ENCODE data around the gene NAV2. TPM values are rescaled to one million over a fixed set of nuclear protein-coding genes. Genes with fewer than 3 reads are reported as not detected.

The NAV2 gene
- total RNA-seq, 1 experiment from 2014 or later, result 46.3 TPM

- H3K23me2 ChIP-seq (ENCODE audit: insufficient read length, low read depth, low read length, poor library complexity, severe bottlenecking), result no peaks in the 10 kb centered on the region
- H2BK12ac ChIP-seq (ENCODE audit: insufficient read length, low read depth, low read length), result no peak overlapping the region
- H3K79me2 ChIP-seq (ENCODE audit: insufficient read depth, low read length), result no peaks in the 10 kb centered on the region
- H3K23ac ChIP-seq (ENCODE audit: insufficient read length, low read depth, low read length), result no peak overlapping the region
- H3K9ac ChIP-seq (ENCODE audit: extremely low read depth, insufficient read length, low read length), result no peak overlapping the region
- no peak overlapping the region for H3K27ac ChIP-seq (ENCODE audit: insufficient read length, low read depth, low read length)
- DNase-seq, result no peak
- no peaks in the 10 kb centered on the region for H3K9me3 Mint-ChIP-seq
- no peak overlapping the region for H2AFZ ChIP-seq (ENCODE audit: low read length)
- H3K4me3 Mint-ChIP-seq, result no peak overlapping the region
- H3K56ac ChIP-seq (ENCODE audit: insufficient read length, low read depth, low read length), result no peak overlapping the region
- H3K27me3 Mint-ChIP-seq (ENCODE audit: low read depth), result no peaks in the 10 kb centered on the region
- no peak overlapping the region for H2BK15ac ChIP-seq (ENCODE audit: low read depth, low read length)
- no CpG with 5 or more reads among the region's 5 CpGs for WGBS (ENCODE audit: extremely low coverage, insufficient read length, low lambda C conversion rate)
- H3K27ac Mint-ChIP-seq, result no peak overlapping the region
- H3K27me3 ChIP-seq (ENCODE audit: insufficient read depth, low read length), result no peaks in the 10 kb centered on the region
- H4K8ac ChIP-seq (replicated peaks; ENCODE audit: insufficient read length, low read depth, low read length), result no peak overlapping the region
- H3K4ac ChIP-seq (ENCODE audit: low read depth, low read length), result no peak overlapping the region
- no peak overlapping the region for H2BK20ac ChIP-seq (ENCODE audit: low read depth, low read length, poor library complexity, severe bottlenecking)
- no peak overlapping the region for H2AK5ac ChIP-seq (ENCODE audit: insufficient read length, low read length)
- H3K4me1 Mint-ChIP-seq, result peaks cover 0 to 7% of the 10 kb centered on the region in 2 experiments; a peak in 1 of 4 replicates
- H3K4me1 ChIP-seq (ENCODE audit: insufficient read depth, low read length), result no peaks in the 10 kb centered on the region
- H2BK5ac ChIP-seq (ENCODE audit: insufficient read length, low read length), result no peak overlapping the region
- H3K9me3 ChIP-seq (ENCODE audit: control insufficient read depth, low read depth, low read length), result no peaks in the 10 kb centered on the region
- no peaks in the 10 kb centered on the region for H4K20me1 ChIP-seq (ENCODE audit: control insufficient read depth, insufficient read depth, insufficient read length)
- no peak overlapping the region for H3K4me2 ChIP-seq (ENCODE audit: insufficient read depth, insufficient read length, low read length)
- TF ChIP-seq, protein P1, sequence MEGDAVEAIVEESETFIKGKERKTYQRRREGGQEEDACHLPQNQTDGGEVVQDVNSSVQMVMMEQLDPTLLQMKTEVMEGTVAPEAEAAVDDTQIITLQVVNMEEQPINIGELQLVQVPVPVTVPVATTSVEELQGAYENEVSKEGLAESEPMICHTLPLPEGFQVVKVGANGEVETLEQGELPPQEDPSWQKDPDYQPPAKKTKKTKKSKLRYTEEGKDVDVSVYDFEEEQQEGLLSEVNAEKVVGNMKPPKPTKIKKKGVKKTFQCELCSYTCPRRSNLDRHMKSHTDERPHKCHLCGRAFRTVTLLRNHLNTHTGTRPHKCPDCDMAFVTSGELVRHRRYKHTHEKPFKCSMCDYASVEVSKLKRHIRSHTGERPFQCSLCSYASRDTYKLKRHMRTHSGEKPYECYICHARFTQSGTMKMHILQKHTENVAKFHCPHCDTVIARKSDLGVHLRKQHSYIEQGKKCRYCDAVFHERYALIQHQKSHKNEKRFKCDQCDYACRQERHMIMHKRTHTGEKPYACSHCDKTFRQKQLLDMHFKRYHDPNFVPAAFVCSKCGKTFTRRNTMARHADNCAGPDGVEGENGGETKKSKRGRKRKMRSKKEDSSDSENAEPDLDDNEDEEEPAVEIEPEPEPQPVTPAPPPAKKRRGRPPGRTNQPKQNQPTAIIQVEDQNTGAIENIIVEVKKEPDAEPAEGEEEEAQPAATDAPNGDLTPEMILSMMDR (conservative IDR thresholded peaks at IDR 0.05), result no peak
- H3K14ac ChIP-seq (ENCODE audit: insufficient read depth, low read length), result no peak overlapping the region
- no peak overlapping the region for H4K5ac ChIP-seq (ENCODE audit: insufficient read length, low read depth, low read length)
- H3K36me3 Mint-ChIP-seq (ENCODE audit: insufficient read depth in 1 of 3, low read depth in 3 of 3), result peaks cover 0 to 10% (median 3%) of the 10 kb centered on the region in 3 experiments; a peak in 3 of 7 replicates
- H3T11ph ChIP-seq (ENCODE audit: low read length), result no peak overlapping the region
- H4K91ac ChIP-seq (ENCODE audit: insufficient read length, low read depth, low read length), result no peak overlapping the region
- H3K18ac ChIP-seq (ENCODE audit: insufficient read length, low read depth, low read length), result no peak overlapping the region
- H2BK120ac ChIP-seq (ENCODE audit: low read depth, low read length, poor library complexity, severe bottlenecking), result no peak overlapping the region
- H3K79me1 ChIP-seq (ENCODE audit: insufficient read depth, low read depth, low read length, poor library complexity, severe bottlenecking), result no peaks in the 10 kb centered on the region
Measured at GRCh38 chr11:19973136-19973635, 260.5 kb downstream of the NAV2 start.
